Measurements from ENCODE around the gene PTPRT. TPM values are rescaled to one million over a fixed set of nuclear protein-coding genes. Genes with fewer than 3 reads are reported as not detected.

PTPRT gene
- polyA plus RNA-seq, 3 donors = not detected

- no peak overlapping the region for H3K4me3 ChIP-seq (replicated peaks in 1 of 3; ENCODE audit: low read depth in 2 of 3, low read length in 3 of 3)
- intact Hi-C loops (cut with micrococcal nuclease) = no loop called here
- no peak overlapping the region for H3K27ac ChIP-seq (ENCODE audit: low read depth in 1 of 2, low read length in 2 of 2)
Measured at GRCh38 chr20:42138729-42139128, 1051.0 kb downstream of the PTPRT start.

GRCh38 chr20:42134265-42135098 is 1055.2 kb downstream of the PTPRT start:
- Mint-ChIP-seq H3K4me3 (no peak overlapping the region), H3K4me1 (no peaks in the 10 kb centered on the region), H3K27me3 (ENCODE audit: low read depth in 3 of 3) (peaks cover 0 to 4% (median 2%) of the 10 kb centered on the region in 3 donors), H3K9me3 (peaks cover 0 to 7% (median 0%) of the 10 kb centered on the region in 7 donors), H3K27ac (no peak overlapping the region), H3K36me3 (no peaks in the 10 kb centered on the region)
- no peak overlapping the region for H3K4me2 ChIP-seq (replicated peaks; ENCODE audit: extremely low read depth, low read length, poor library complexity, severe bottlenecking)
- H3K4me3 ChIP-seq (replicated peaks in 1 of 3; ENCODE audit: low read depth in 2 of 3, low read length in 3 of 3) = no peak overlapping the region
- DNase-seq = no peak
- H3K4me1 ChIP-seq (ENCODE audit: control insufficient read depth in 1 of 2, insufficient read depth in 2 of 2, low read length in 2 of 2) = no peaks in the 10 kb centered on the region
- no peaks in the 10 kb centered on the region for H4K20me1 ChIP-seq (ENCODE audit: insufficient read depth, low read length)
- no peaks in the 10 kb centered on the region for H3K9me3 ChIP-seq (replicated peaks in 1 of 2; ENCODE audit: control insufficient read depth in 1 of 2, insufficient read depth in 1 of 2, low read length in 2 of 2)
- H2AFZ ChIP-seq (ENCODE audit: insufficient read depth, low read depth, low read length, poor library complexity, severe bottlenecking) = no peak overlapping the region
- H3K27me3 ChIP-seq (ENCODE audit: control insufficient read depth in 2 of 2, insufficient read depth in 2 of 2, low read length in 2 of 2) = no peaks in the 10 kb centered on the region
- no peaks in the 10 kb centered on the region for H3K79me2 ChIP-seq (ENCODE audit: insufficient read depth, low read length)
- intact Hi-C loops (cut with micrococcal nuclease) = no loop called here
- whole genome bisulfite sequencing (ENCODE audit: insufficient coverage) = 77% methylated on average over 3 of the region's 5 CpGs
- H3K27ac ChIP-seq (ENCODE audit: low read depth in 1 of 2, low read length in 2 of 2) = no peak overlapping the region
- H3K9ac ChIP-seq (ENCODE audit: insufficient read depth, low read length, poor library complexity, severe bottlenecking) = no peak overlapping the region
- TF ChIP-seq, protein P1, sequence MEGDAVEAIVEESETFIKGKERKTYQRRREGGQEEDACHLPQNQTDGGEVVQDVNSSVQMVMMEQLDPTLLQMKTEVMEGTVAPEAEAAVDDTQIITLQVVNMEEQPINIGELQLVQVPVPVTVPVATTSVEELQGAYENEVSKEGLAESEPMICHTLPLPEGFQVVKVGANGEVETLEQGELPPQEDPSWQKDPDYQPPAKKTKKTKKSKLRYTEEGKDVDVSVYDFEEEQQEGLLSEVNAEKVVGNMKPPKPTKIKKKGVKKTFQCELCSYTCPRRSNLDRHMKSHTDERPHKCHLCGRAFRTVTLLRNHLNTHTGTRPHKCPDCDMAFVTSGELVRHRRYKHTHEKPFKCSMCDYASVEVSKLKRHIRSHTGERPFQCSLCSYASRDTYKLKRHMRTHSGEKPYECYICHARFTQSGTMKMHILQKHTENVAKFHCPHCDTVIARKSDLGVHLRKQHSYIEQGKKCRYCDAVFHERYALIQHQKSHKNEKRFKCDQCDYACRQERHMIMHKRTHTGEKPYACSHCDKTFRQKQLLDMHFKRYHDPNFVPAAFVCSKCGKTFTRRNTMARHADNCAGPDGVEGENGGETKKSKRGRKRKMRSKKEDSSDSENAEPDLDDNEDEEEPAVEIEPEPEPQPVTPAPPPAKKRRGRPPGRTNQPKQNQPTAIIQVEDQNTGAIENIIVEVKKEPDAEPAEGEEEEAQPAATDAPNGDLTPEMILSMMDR (IDR thresholded peaks at IDR 0.05) = no peak
- no peaks in the 10 kb centered on the region for H3K36me3 ChIP-seq (replicated peaks in 1 of 2; ENCODE audit: control insufficient read depth in 1 of 2, insufficient read depth in 2 of 2, low read length in 2 of 2)

More at GRCh38 chr20:42138729-42139128, 1051.0 kb downstream of the PTPRT start:
- no peak overlapping the region for H3K27ac Mint-ChIP-seq
- H3K4me3 Mint-ChIP-seq = no peak overlapping the region
- Histone ChIP-seq H3K4me1 (ENCODE audit: control insufficient read depth in 1 of 2, insufficient read depth in 2 of 2, low read length in 2 of 2) (no peaks in the 10 kb centered on the region), H4K20me1 (ENCODE audit: insufficient read depth, low read length) (no peaks in the 10 kb centered on the region), H3K27me3 (ENCODE audit: control insufficient read depth in 2 of 2, insufficient read depth in 2 of 2, low read length in 2 of 2) (no peaks in the 10 kb centered on the region), H3K9me3 (replicated peaks in 1 of 2; ENCODE audit: control insufficient read depth in 1 of 2, insufficient read depth in 1 of 2, low read length in 2 of 2) (no peaks in the 10 kb centered on the region), H3K9ac (ENCODE audit: insufficient read depth, low read length, poor library complexity, severe bottlenecking) (no peak overlapping the region), H3K36me3 (replicated peaks in 1 of 2; ENCODE audit: control insufficient read depth in 1 of 2, insufficient read depth in 2 of 2, low read length in 2 of 2) (no peaks in the 10 kb centered on the region), H3K79me2 (ENCODE audit: insufficient read depth, low read length) (no peaks in the 10 kb centered on the region), H3K4me2 (replicated peaks; ENCODE audit: extremely low read depth, low read length, poor library complexity, severe bottlenecking) (no peak overlapping the region), H2AFZ (ENCODE audit: insufficient read depth, low read depth, low read length, poor library complexity, severe bottlenecking) (no peak overlapping the region)
- DNase-seq = no peak
- WGBS (ENCODE audit: insufficient coverage) = 86% methylated on average over 3 of the region's 4 CpGs
- peaks cover 0 to 13% (median 3%) of the 10 kb centered on the region in 7 donors for H3K9me3 Mint-ChIP-seq
- no peaks in the 10 kb centered on the region for H3K36me3 Mint-ChIP-seq
- TF ChIP-seq, protein P1 (IDR thresholded peaks at IDR 0.05) = no peak
- H3K4me1 Mint-ChIP-seq = no peaks in the 10 kb centered on the region
- peaks cover 2 to 6% (median 2%) of the 10 kb centered on the region in 3 donors for H3K27me3 Mint-ChIP-seq (ENCODE audit: low read depth in 3 of 3)

All from CD14-positive monocyte (primary cell).